ENCODE measurements around the gene KIAA1210.

DNA sequence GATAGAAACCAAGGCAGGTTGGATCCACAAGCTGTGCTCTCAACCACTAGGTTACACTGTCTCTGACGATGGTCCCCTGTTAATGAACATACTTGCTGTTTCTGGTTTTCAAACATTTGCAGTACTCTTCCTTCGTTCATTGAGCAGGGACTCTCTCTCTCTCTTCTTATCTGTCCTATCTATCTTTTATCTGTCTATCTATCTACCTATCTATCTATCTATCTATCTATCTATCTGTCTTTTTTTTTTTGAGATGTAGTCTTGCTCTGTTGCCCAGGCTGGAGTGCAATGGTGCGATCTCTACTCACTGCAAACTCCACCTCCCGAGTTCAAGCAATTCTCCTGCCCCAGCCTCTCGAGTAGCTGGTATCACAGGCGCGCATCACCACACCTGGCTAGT is 64.2 kb downstream of the KIAA1210 start:
- TF ChIP-seq, protein P1, sequence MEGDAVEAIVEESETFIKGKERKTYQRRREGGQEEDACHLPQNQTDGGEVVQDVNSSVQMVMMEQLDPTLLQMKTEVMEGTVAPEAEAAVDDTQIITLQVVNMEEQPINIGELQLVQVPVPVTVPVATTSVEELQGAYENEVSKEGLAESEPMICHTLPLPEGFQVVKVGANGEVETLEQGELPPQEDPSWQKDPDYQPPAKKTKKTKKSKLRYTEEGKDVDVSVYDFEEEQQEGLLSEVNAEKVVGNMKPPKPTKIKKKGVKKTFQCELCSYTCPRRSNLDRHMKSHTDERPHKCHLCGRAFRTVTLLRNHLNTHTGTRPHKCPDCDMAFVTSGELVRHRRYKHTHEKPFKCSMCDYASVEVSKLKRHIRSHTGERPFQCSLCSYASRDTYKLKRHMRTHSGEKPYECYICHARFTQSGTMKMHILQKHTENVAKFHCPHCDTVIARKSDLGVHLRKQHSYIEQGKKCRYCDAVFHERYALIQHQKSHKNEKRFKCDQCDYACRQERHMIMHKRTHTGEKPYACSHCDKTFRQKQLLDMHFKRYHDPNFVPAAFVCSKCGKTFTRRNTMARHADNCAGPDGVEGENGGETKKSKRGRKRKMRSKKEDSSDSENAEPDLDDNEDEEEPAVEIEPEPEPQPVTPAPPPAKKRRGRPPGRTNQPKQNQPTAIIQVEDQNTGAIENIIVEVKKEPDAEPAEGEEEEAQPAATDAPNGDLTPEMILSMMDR (IDR thresholded peaks at IDR 0.05; ENCODE audit: low read depth, low read length, poor library complexity, severe bottlenecking): no peak
- no peak for TF ChIP-seq EZH2phosphoT487 (IDR thresholded peaks at IDR 0.05; ENCODE audit: borderline replicate concordance, low read length)

All from DOHH2 (cell line).